ENCODE data around the gene OR9Q1. TPM values are rescaled to one million over a fixed set of nuclear protein-coding genes. Genes with fewer than 3 reads are reported as not detected.

The OR9Q1 gene
- total RNA-seq (ENCODE audit: low replicate concordance) = not detected in 2 replicates

DNA sequence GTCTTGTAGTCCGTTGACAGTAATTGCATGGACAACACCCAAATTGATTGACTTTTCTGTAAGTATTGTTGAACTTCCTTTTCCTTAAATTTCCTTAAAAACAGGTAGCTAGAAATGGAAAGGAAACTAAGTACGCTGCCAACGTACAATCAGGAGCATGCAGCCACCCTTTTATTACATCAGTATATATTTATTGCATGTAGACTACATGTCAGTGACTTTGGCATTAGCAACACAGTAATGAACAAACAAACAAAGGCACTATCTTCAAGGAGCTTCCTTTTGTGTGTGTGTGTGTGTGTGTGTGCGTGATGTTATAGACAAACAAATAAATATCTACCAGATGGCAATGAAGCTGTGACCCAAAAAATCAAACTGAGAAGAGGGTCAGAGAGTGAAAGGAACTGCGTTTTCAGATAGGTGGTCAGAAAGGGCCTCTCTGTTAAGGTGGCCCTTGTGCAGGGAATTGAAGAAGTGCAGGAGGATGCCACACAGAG lies at the start of gene OR9Q1:
Gene OR9Q1, plus strand, starts transcription at position 447 of the 497 bp plus-strand sequence. CDS start 155,564 bp downstream, outside the sequence.
- H3K27me3 ChIP-seq = no peaks in the 10 kb centered on the region
- no peaks in the 10 kb centered on the region for H3K79me2 ChIP-seq (ENCODE audit: low read depth)
- no peaks in the 10 kb centered on the region for H3K4me1 ChIP-seq
- no peak within 1 kb of the TSS for H3K4me3 Mint-ChIP-seq
- H3K36me3 ChIP-seq = no peaks in the 10 kb centered on the region
- no peak for TF ChIP-seq EZH2 (IDR thresholded peaks at IDR 0.05)
- no peak for TF ChIP-seq EZH2phosphoT487 (IDR thresholded peaks at IDR 0.05)
- TF ChIP-seq, protein P1, sequence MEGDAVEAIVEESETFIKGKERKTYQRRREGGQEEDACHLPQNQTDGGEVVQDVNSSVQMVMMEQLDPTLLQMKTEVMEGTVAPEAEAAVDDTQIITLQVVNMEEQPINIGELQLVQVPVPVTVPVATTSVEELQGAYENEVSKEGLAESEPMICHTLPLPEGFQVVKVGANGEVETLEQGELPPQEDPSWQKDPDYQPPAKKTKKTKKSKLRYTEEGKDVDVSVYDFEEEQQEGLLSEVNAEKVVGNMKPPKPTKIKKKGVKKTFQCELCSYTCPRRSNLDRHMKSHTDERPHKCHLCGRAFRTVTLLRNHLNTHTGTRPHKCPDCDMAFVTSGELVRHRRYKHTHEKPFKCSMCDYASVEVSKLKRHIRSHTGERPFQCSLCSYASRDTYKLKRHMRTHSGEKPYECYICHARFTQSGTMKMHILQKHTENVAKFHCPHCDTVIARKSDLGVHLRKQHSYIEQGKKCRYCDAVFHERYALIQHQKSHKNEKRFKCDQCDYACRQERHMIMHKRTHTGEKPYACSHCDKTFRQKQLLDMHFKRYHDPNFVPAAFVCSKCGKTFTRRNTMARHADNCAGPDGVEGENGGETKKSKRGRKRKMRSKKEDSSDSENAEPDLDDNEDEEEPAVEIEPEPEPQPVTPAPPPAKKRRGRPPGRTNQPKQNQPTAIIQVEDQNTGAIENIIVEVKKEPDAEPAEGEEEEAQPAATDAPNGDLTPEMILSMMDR (IDR thresholded peaks at IDR 0.05) = no peak
- H3K9me3 Mint-ChIP-seq = no peaks in the 10 kb centered on the region
- H3K27me3 Mint-ChIP-seq (ENCODE audit: insufficient read depth, low read depth) = no peaks in the 10 kb centered on the region
- H3K4me2 ChIP-seq = no peak within 1 kb of the TSS
- H4K20me1 ChIP-seq (ENCODE audit: low read depth) = no peaks in the 10 kb centered on the region
- H3K27ac Mint-ChIP-seq = no peak within 1 kb of the TSS
- no peak within 1 kb of the TSS for H3K4me3 ChIP-seq
- no peaks in the 10 kb centered on the region for H3K9me3 ChIP-seq (ENCODE audit: low read depth)
- no peaks in the 10 kb centered on the region for H3F3A ChIP-seq (ENCODE audit: low read depth)
- no peak within 1 kb of the TSS for H3K27ac ChIP-seq
- H3K36me3 Mint-ChIP-seq = no peaks in the 10 kb centered on the region
- H3K9ac ChIP-seq = no peak within 1 kb of the TSS
- H2AFZ ChIP-seq (replicated peaks) = no peak within 1 kb of the TSS
- no peak for DNase-seq (ENCODE audit: low spot score)
- no peaks in the 10 kb centered on the region for H3K4me1 Mint-ChIP-seq

- no peak overlapping the region for H3K4me3 Mint-ChIP-seq
- Histone ChIP-seq H2AFZ (replicated peaks) (no peak overlapping the region), H3K27me3 (no peaks in the 10 kb centered on the region), H3K4me2 (no peak overlapping the region), H3K27ac (no peak overlapping the region), H3K79me2 (ENCODE audit: low read depth) (no peaks in the 10 kb centered on the region), H3K9me3 (ENCODE audit: low read depth) (no peaks in the 10 kb centered on the region), H3K36me3 (no peaks in the 10 kb centered on the region), H3K4me1 (peaks cover 12% of the 10 kb centered on the region), H3K4me3 (no peak overlapping the region), H3F3A (ENCODE audit: low read depth) (no peaks in the 10 kb centered on the region), H3K9ac (no peak overlapping the region), H4K20me1 (ENCODE audit: low read depth) (no peaks in the 10 kb centered on the region)
- TF ChIP-seq EZH2phosphoT487 (IDR thresholded peaks at IDR 0.05) = no peak
- no peak for TF ChIP-seq EZH2 (IDR thresholded peaks at IDR 0.05)
- TF ChIP-seq, protein P1 (IDR thresholded peaks at IDR 0.05) = no peak
- H3K36me3 Mint-ChIP-seq = no peaks in the 10 kb centered on the region
- no peaks in the 10 kb centered on the region for H3K4me1 Mint-ChIP-seq
- no peaks in the 10 kb centered on the region for H3K9me3 Mint-ChIP-seq
- H3K27ac Mint-ChIP-seq = no peak overlapping the region
- peaks cover 3% of the 10 kb centered on the region for H3K27me3 Mint-ChIP-seq (ENCODE audit: insufficient read depth, low read depth)
- no peak for DNase-seq (ENCODE audit: low spot score)
These were observed 49.5 kb upstream of the OR9Q1 start for GRCh38 chr11:57974132-57974531.

DNA sequence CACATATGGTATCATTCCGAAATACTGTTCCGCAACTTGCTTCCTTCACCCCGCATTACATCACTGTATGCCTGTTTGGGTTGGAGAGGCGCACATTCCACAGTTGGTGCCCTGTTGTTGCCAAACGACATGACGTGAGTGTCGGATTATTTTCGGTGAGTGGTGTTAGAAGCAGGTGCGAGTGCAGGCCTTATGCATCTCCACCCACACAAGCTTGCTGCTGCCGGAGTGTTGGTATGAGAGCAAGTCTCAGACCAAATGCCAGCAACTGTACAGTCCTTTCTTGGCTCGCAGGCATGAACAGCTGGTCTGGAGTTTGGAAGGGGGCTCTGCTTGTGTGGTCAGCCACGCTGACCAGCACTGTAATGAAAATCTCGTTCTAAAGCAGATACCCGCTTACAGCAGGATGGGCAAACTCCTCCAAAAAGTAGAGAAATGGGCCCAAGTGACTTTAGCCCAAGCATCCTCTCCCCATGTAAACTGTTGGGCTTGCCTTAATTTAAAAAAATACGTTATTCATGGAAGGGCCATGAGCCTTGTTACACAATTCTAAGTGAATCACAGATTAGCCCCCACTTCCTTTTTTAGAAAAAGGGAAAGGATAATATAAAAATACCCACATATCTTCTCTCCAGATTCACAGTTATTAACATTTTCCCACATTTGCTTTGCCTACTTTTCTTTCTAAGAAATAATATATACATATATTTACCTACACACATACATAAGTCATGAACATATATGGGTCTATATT lies 48.7 kb upstream of the OR9Q1 start:
- Histone ChIP-seq H3K79me2 (ENCODE audit: low read depth) (no peaks in the 10 kb centered on the region), H3K9ac (no peak overlapping the region), H2AFZ (replicated peaks) (peak overlapping the region; percentile 72), H3K9me3 (ENCODE audit: low read depth) (no peaks in the 10 kb centered on the region), H3K27me3 (no peaks in the 10 kb centered on the region), H4K20me1 (ENCODE audit: low read depth) (no peaks in the 10 kb centered on the region), H3K4me3 (no peak overlapping the region), H3F3A (ENCODE audit: low read depth) (no peaks in the 10 kb centered on the region), H3K4me2 (no peak overlapping the region), H3K4me1 (peaks cover 12% of the 10 kb centered on the region), H3K36me3 (no peaks in the 10 kb centered on the region), H3K27ac (no peak overlapping the region)
- Mint-ChIP-seq H3K4me3 (no peak overlapping the region), H3K36me3 (no peaks in the 10 kb centered on the region), H3K27ac (no peak overlapping the region), H3K27me3 (ENCODE audit: insufficient read depth, low read depth) (peaks cover 3% of the 10 kb centered on the region), H3K4me1 (no peaks in the 10 kb centered on the region), H3K9me3 (no peaks in the 10 kb centered on the region)
- no peak for DNase-seq (ENCODE audit: low spot score)
- TF ChIP-seq EZH2 (IDR thresholded peaks at IDR 0.05) = no peak
- no peak for TF ChIP-seq EZH2phosphoT487 (IDR thresholded peaks at IDR 0.05)
- TF ChIP-seq, protein P1 (IDR thresholded peaks at IDR 0.05) = no peak
